SK-N-SH treated with all-trans-retinoic acid at 6 μM for 48 hours (cell line): Measurements from ENCODE around the gene DLL4.

Experiments
- ATAC-seq: fragments of 200-7000 bp; cut with Tn5 transposase; 3 replicates; pipeline ENCODE4 v1.9.1; 2020; ENCODE audit warnings: mild to moderate bottlenecking, moderate library complexity
- ARNTL ChIP-seq: fragments of 450-650 bp; formaldehyde crosslinking; IDR thresholded peaks from 2 replicates; pipeline ENCODE4 v1.5.0; 2020; ENCODE audit warnings: low read depth, mild to moderate bottlenecking, moderate library complexity, borderline replicate concordance
- BACH2 ChIP-seq: fragments of 250-450 bp; sonication (Bioruptor Pico); IDR thresholded peaks from 2 replicates; pipeline ENCODE4 v1.9.0; 2021; ENCODE audit warnings: mild to moderate bottlenecking, borderline replicate concordance
- CREB5 ChIP-seq: fragments of 250-450 bp; sonication (Bioruptor Pico); IDR thresholded peaks from 2 replicates; pipeline ENCODE4 v1.5.1; 2020; ENCODE audit warnings: low read depth, mild to moderate bottlenecking, moderate library complexity
- CSDC2 ChIP-seq: fragments of 250-450 bp; sonication (Bioruptor Pico); IDR thresholded peaks from 2 replicates; pipeline ENCODE4 v1.5.0; 2020; ENCODE audit warnings: mild to moderate bottlenecking, moderate library complexity
- CSRNP3 ChIP-seq: fragments of 250-450 bp; sonication (Bioruptor Pico); IDR thresholded peaks from 2 replicates; pipeline ENCODE4 v1.5.1; 2021; ENCODE audit warnings: mild to moderate bottlenecking, moderate library complexity
- ESRRG ChIP-seq: fragments of 250-450 bp; sonication (Bioruptor Pico); IDR thresholded peaks from 2 replicates; pipeline ENCODE4 v1.6.1; 2021; ENCODE audit warnings: mild to moderate bottlenecking
- GLIS3 ChIP-seq: fragments of 250-450 bp; sonication (Bioruptor Pico); IDR thresholded peaks from 2 replicates; pipeline ENCODE4 v1.5.0; 2020; ENCODE audit warnings: mild to moderate bottlenecking, moderate library complexity
- ISL1 ChIP-seq: fragments of 250-450 bp; sonication (Bioruptor Pico); IDR thresholded peaks from 2 replicates; pipeline ENCODE4 v2.1.2; 2022; ENCODE audit warnings: mild to moderate bottlenecking, moderate library complexity
- OSR1 ChIP-seq: fragments of 250-450 bp; sonication (Bioruptor Pico); IDR thresholded peaks from 2 replicates; pipeline ENCODE4 v1.8.0; 2022; ENCODE audit warnings: moderate library complexity, mild to moderate bottlenecking, inconsistent platforms
- POU6F1 ChIP-seq: fragments of 250-450 bp; sonication (Bioruptor Pico); IDR thresholded peaks from 2 replicates; pipeline ENCODE4 v1.8.0; 2021; ENCODE audit warnings: low read depth, mild to moderate bottlenecking, moderate library complexity, borderline replicate concordance
- PPARA ChIP-seq: fragments of 250-450 bp; sonication (Bioruptor Pico); IDR thresholded peaks from 2 replicates; pipeline ENCODE4 v1.5.0; 2020; ENCODE audit warnings: mild to moderate bottlenecking, borderline replicate concordance
- RARB ChIP-seq: fragments of 250-450 bp; sonication (Bioruptor Pico); IDR thresholded peaks from 2 replicates; pipeline ENCODE4 v1.8.0; 2021; ENCODE audit warnings: mild to moderate bottlenecking, moderate library complexity
- SNAI2 ChIP-seq: fragments of 250-450 bp; sonication (Bioruptor Pico); IDR thresholded peaks from 2 replicates; pipeline ENCODE4 v1.5.0; 2020; ENCODE audit warnings: mild to moderate bottlenecking, moderate library complexity
- TCF4 ChIP-seq: fragments of 250-450 bp; sonication (Bioruptor Pico); IDR thresholded peaks from 2 replicates; pipeline ENCODE4 v1.8.0; 2021; ENCODE audit warnings: mild to moderate bottlenecking, moderate library complexity, borderline replicate concordance
- TOX ChIP-seq: fragments of 250-450 bp; sonication (Bioruptor Pico); IDR thresholded peaks from 2 replicates; pipeline ENCODE4 v1.8.0; 2021; ENCODE audit warnings: mild to moderate bottlenecking, moderate library complexity, borderline replicate concordance
- ZC3H10 ChIP-seq: fragments of 250-450 bp; sonication (Bioruptor Pico); IDR thresholded peaks from 2 replicates; pipeline ENCODE4 v1.5.1; 2021; ENCODE audit warnings: mild to moderate bottlenecking, moderate library complexity
- ZFP3 ChIP-seq: fragments of 250-450 bp; sonication (Bioruptor Pico); IDR thresholded peaks from 2 replicates; pipeline ENCODE4 v1.5.0; 2020; ENCODE audit warnings: mild to moderate bottlenecking, moderate library complexity
- ZNF70 ChIP-seq: fragments of 450-650 bp; formaldehyde crosslinking; IDR thresholded peaks from 2 replicates; pipeline ENCODE4 v1.5.0; 2020; ENCODE audit warnings: mild to moderate bottlenecking, moderate library complexity
- ZNF8 ChIP-seq: fragments of 450-650 bp; formaldehyde crosslinking; IDR thresholded peaks from 2 replicates; pipeline ENCODE4 v1.5.0; 2020; ENCODE audit warnings: mild to moderate bottlenecking, moderate library complexity
- TF ChIP-seq, protein P1 (sequence below): fragments of 250-450 bp; sonication (Bioruptor Pico); IDR thresholded peaks from 2 replicates; pipeline ENCODE4 v1.8.0; 2020; ENCODE audit warnings: mild to moderate bottlenecking, moderate library complexity, borderline replicate concordance
- TF ChIP-seq, protein P2 (sequence below): fragments of 250-450 bp; sonication (Bioruptor Pico); IDR thresholded peaks from 2 replicates; pipeline ENCODE4 v1.5.0; 2020; ENCODE audit warnings: mild to moderate bottlenecking, moderate library complexity

DLL4 gene

DNA sequence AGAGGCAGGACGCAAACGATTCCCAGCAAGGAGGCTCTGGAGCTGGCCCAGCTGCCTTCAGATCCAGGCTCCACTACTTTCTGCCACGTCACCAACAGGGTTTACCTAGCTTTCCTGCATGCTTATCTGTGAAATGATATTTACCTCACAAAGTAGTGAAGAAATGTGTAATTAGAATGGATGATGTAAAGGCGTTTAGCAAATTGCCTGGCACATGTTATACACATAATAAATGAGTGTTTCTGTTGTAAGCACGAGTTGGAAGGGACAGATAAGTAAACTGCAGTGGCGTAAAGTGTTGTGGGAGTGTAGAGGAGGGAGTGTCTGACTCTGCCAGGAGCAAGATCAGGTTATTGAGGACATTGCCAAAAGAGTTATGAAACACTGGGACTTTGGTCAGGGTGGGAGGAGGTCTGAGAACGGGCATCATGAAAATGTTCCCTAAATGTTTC, 20.6 kb downstream of the DLL4 start:
- TF ChIP-seq ZNF8 (CRISPR knock-in tag) (no peak), ZC3H10 (CRISPR knock-in tag) (no peak), SNAI2 (CRISPR knock-in tag) (no peak), ZFP3 (CRISPR knock-in tag) (no peak), POU6F1 (no peak), ZNF70 (CRISPR knock-in tag) (no peak), ESRRG (CRISPR knock-in tag) (no peak), BACH2 (no peak), PPARA (CRISPR knock-in tag) (no peak), ISL1 (CRISPR knock-in tag) (no peak), CREB5 (no peak), ARNTL (CRISPR knock-in tag) (no peak), CSRNP3 (CRISPR knock-in tag) (no peak), TCF4 (no peak), TOX (CRISPR knock-in tag) (no peak), GLIS3 (no peak), CSDC2 (CRISPR knock-in tag) (no peak), RARB (CRISPR knock-in tag) (no peak)
- TF ChIP-seq, protein P1, sequence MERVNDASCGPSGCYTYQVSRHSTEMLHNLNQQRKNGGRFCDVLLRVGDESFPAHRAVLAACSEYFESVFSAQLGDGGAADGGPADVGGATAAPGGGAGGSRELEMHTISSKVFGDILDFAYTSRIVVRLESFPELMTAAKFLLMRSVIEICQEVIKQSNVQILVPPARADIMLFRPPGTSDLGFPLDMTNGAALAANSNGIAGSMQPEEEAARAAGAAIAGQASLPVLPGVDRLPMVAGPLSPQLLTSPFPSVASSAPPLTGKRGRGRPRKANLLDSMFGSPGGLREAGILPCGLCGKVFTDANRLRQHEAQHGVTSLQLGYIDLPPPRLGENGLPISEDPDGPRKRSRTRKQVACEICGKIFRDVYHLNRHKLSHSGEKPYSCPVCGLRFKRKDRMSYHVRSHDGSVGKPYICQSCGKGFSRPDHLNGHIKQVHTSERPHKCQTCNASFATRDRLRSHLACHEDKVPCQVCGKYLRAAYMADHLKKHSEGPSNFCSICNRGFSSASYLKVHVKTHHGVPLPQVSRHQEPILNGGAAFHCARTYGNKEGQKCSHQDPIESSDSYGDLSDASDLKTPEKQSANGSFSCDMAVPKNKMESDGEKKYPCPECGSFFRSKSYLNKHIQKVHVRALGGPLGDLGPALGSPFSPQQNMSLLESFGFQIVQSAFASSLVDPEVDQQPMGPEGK (CRISPR knock-in tag), result no peak
- TF ChIP-seq, protein P2, sequence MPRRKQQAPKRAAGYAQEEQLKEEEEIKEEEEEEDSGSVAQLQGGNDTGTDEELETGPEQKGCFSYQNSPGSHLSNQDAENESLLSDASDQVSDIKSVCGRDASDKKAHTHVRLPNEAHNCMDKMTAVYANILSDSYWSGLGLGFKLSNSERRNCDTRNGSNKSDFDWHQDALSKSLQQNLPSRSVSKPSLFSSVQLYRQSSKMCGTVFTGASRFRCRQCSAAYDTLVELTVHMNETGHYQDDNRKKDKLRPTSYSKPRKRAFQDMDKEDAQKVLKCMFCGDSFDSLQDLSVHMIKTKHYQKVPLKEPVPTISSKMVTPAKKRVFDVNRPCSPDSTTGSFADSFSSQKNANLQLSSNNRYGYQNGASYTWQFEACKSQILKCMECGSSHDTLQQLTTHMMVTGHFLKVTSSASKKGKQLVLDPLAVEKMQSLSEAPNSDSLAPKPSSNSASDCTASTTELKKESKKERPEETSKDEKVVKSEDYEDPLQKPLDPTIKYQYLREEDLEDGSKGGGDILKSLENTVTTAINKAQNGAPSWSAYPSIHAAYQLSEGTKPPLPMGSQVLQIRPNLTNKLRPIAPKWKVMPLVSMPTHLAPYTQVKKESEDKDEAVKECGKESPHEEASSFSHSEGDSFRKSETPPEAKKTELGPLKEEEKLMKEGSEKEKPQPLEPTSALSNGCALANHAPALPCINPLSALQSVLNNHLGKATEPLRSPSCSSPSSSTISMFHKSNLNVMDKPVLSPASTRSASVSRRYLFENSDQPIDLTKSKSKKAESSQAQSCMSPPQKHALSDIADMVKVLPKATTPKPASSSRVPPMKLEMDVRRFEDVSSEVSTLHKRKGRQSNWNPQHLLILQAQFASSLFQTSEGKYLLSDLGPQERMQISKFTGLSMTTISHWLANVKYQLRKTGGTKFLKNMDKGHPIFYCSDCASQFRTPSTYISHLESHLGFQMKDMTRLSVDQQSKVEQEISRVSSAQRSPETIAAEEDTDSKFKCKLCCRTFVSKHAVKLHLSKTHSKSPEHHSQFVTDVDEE (CRISPR knock-in tag), result no peak
- TF ChIP-seq, all 23 proteins: peak for 0
- ATAC-seq, result no peak

GRCh38 chr15:40951764-40952163, 22.6 kb downstream of the DLL4 start:
- ATAC-seq, result no peak

More at GRCh38 chr15:40951764-40952163, 22.6 kb downstream of the DLL4 start:
- TF ChIP-seq TCF4 (no peak), ISL1 (CRISPR knock-in tag) (no peak), ZNF8 (CRISPR knock-in tag) (no peak), TOX (CRISPR knock-in tag) (no peak), GLIS3 (no peak), ARNTL (CRISPR knock-in tag) (no peak), SNAI2 (CRISPR knock-in tag) (no peak), OSR1 (CRISPR knock-in tag) (no peak), ZC3H10 (CRISPR knock-in tag) (no peak), CSRNP3 (CRISPR knock-in tag) (no peak), PPARA (CRISPR knock-in tag) (no peak), ESRRG (CRISPR knock-in tag) (no peak)
- TF ChIP-seq, protein P2 (CRISPR knock-in tag), result no peak
